ENCODE measurements around the gene GPRIN1. TPM values are rescaled to one million over a fixed set of nuclear protein-coding genes. Genes with fewer than 3 reads are reported as not detected.

Gene GPRIN1
- total RNA-seq, 1 donor from 2014 or later: 17.3 TPM

DNA sequence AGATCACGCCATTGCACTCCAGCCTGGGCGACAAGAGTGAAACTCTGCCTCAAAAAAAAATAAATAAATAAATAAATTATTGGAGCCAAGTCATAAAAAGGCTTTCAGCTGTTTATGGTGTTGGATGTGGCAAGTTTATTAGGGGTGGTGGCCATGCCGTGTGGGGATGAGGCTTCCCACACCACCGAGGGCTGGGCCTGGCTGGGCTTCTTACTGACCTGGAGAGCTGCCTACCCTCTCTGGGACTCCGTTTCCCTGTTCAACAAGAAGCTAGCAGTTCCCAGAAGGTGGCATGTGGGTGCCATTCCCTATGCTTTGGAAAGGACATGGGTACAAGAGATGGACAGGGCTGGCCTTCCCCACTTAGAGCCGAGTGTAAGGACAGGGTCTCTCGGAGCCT lies 22.6 kb downstream of the GPRIN1 start:
- TF ChIP-seq, protein P1, sequence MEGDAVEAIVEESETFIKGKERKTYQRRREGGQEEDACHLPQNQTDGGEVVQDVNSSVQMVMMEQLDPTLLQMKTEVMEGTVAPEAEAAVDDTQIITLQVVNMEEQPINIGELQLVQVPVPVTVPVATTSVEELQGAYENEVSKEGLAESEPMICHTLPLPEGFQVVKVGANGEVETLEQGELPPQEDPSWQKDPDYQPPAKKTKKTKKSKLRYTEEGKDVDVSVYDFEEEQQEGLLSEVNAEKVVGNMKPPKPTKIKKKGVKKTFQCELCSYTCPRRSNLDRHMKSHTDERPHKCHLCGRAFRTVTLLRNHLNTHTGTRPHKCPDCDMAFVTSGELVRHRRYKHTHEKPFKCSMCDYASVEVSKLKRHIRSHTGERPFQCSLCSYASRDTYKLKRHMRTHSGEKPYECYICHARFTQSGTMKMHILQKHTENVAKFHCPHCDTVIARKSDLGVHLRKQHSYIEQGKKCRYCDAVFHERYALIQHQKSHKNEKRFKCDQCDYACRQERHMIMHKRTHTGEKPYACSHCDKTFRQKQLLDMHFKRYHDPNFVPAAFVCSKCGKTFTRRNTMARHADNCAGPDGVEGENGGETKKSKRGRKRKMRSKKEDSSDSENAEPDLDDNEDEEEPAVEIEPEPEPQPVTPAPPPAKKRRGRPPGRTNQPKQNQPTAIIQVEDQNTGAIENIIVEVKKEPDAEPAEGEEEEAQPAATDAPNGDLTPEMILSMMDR (IDR thresholded peaks at IDR 0.05; ENCODE audit: insufficient read depth, low read length, poor library complexity, severe bottlenecking): no peak
- Histone ChIP-seq H3K4me3 (ENCODE audit: low read depth, low read length) (no peak overlapping the region), H3K27me3 (ENCODE audit: control insufficient read depth, insufficient read depth, low read length) (no peaks in the 10 kb centered on the region), H3K36me3 (ENCODE audit: control insufficient read depth, insufficient read depth, low read length) (no peaks in the 10 kb centered on the region)
- DNase-seq (ENCODE audit: low read depth): no peak

GRCh38 chr5:176583076-176583475 lies 26.9 kb downstream of the GPRIN1 start:
- Histone ChIP-seq H3K36me3 (ENCODE audit: control insufficient read depth, insufficient read depth, low read length) (no peaks in the 10 kb centered on the region), H3K27me3 (ENCODE audit: control insufficient read depth, insufficient read depth, low read length) (no peaks in the 10 kb centered on the region), H3K4me3 (ENCODE audit: low read depth, low read length) (no peak overlapping the region)
- TF ChIP-seq, protein P1 (IDR thresholded peaks at IDR 0.05; ENCODE audit: insufficient read depth, low read length, poor library complexity, severe bottlenecking): no peak
- DNase-seq (ENCODE audit: low read depth): no peak

- DNase-seq (ENCODE audit: low read depth): no peak
- H3K27me3 ChIP-seq (ENCODE audit: control insufficient read depth, insufficient read depth, low read length): no peaks in the 10 kb centered on the region
- H3K4me3 ChIP-seq (ENCODE audit: low read depth, low read length): no peak overlapping the region
- TF ChIP-seq, protein P1 (IDR thresholded peaks at IDR 0.05; ENCODE audit: insufficient read depth, low read length, poor library complexity, severe bottlenecking): no peak
- H3K36me3 ChIP-seq (ENCODE audit: control insufficient read depth, insufficient read depth, low read length): no peaks in the 10 kb centered on the region
Observed at GRCh38 chr5:176581361-176581760, 28.6 kb downstream of the GPRIN1 start.

GRCh38 chr5:176579323-176579722 lies 30.6 kb downstream of the GPRIN1 start:
- no peaks in the 10 kb centered on the region for H3K36me3 ChIP-seq (ENCODE audit: control insufficient read depth, insufficient read depth, low read length)
- H3K27me3 ChIP-seq (ENCODE audit: control insufficient read depth, insufficient read depth, low read length): no peaks in the 10 kb centered on the region
- TF ChIP-seq, protein P1 (IDR thresholded peaks at IDR 0.05; ENCODE audit: insufficient read depth, low read length, poor library complexity, severe bottlenecking): no peak
- DNase-seq (ENCODE audit: low read depth): no peak
- no peak overlapping the region for H3K4me3 ChIP-seq (ENCODE audit: low read depth, low read length)

- Histone ChIP-seq H3K27me3 (ENCODE audit: control insufficient read depth, insufficient read depth, low read length) (no peaks in the 10 kb centered on the region), H3K36me3 (ENCODE audit: control insufficient read depth, insufficient read depth, low read length) (no peaks in the 10 kb centered on the region), H3K4me3 (ENCODE audit: low read depth, low read length) (no peak overlapping the region)
- TF ChIP-seq, protein P1 (IDR thresholded peaks at IDR 0.05; ENCODE audit: insufficient read depth, low read length, poor library complexity, severe bottlenecking): peak; percentile 74
- DNase-seq (ENCODE audit: low read depth): no peak
Observed at GRCh38 chr5:176578391-176578808, 31.6 kb downstream of the GPRIN1 start.

Measured in kidney epithelial cell (primary cell).